ENCODE results near the gene HCST.
"Not testable (repeated sequence)": the region's sequence is repeated elsewhere in the genome, so short reads cannot be mapped to it uniquely, and the experiment has no call there.

HCST gene

DNA sequence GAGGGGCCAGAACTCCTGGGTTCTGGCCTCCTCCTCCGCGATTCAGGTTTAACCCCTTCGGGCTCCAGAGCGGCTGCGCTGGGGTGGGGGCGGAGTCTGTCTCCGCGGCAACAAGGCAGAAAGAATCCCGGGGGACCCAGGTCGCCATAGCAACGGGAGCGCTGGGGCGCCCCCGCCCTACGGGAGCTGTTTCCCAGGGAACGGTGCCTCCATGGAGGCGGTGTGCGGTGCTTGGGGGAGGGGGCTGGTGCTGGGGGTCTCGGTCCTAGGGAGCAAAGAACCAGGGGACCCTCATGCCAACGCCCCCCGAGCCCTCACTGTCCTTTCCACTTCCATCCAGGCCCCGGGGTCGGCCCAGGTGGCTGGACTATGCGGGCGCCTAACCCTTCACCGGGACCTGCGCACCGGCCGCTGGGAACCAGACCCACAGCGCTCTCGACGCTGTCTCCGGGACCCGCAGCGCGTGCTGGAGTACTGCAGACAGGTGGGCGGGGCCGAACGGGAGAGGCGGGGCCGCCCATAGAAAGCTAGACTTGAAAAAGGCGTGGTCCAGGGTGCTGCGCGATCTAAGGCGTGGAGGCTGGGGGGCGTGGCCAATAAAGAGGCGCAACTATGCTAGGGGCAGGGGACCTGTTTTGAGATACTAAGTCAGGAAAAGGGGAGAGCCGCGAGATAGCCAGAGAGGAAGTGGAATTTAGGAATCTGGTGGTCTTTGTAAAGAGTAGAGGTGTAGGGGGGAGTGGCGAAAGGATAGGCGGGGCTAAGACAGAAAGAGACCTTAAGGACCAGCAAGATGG, 32.8 kb upstream of the HCST start:
- H3K4me2 ChIP-seq (ENCODE audit: low read length), result peak overlapping the region; percentile 79
- no peak overlapping the region for H2BK5ac ChIP-seq (ENCODE audit: low read depth, low read length, poor library complexity)
- H3K18ac ChIP-seq (ENCODE audit: low read length), result no peak overlapping the region
- peaks cover 2% of the 10 kb centered on the region for H3K9me3 ChIP-seq (ENCODE audit: insufficient read depth, low read depth, low read length)
- H2AFZ ChIP-seq (ENCODE audit: insufficient read depth, low read length, poor library complexity), result no peak overlapping the region
- no CpG with 5 or more reads among the region's 51 CpGs for WGBS (ENCODE audit: extremely low coverage, insufficient coverage, insufficient read length)
- no peaks in the 10 kb centered on the region for H3K79me2 ChIP-seq (ENCODE audit: control insufficient read depth, insufficient read depth, low read length, poor library complexity)
- no peak overlapping the region for H3K23ac ChIP-seq (ENCODE audit: low read length)
- H3K4me3 ChIP-seq (ENCODE audit: low read depth, low read length), result no peak overlapping the region
- no peak overlapping the region for H3K9ac ChIP-seq (ENCODE audit: low read length)
- no peak overlapping the region for H2BK12ac ChIP-seq (ENCODE audit: low read length)
- no peak overlapping the region for H3K14ac ChIP-seq (ENCODE audit: low read length)
- H4K8ac ChIP-seq (ENCODE audit: low read depth, low read length), result no peak overlapping the region
- no peak overlapping the region for H2AK5ac ChIP-seq (ENCODE audit: low read length)
- H3K27me3 ChIP-seq (ENCODE audit: insufficient read depth, low read length), result peaks cover 13% of the 10 kb centered on the region
- H2BK120ac ChIP-seq (ENCODE audit: insufficient read depth, low read length, poor library complexity), result no peak overlapping the region
- peak; percentile 94 to 95 for DNase-seq
- no peak overlapping the region for H4K12ac ChIP-seq (ENCODE audit: low read depth, low read length)
- H4K91ac ChIP-seq (ENCODE audit: low read depth, low read length), result no peak overlapping the region
- H3K4me1 ChIP-seq (ENCODE audit: control insufficient read depth in 1 of 2, insufficient read depth in 2 of 2, low read length in 2 of 2), result peaks cover 12% of the 10 kb centered on the region in 2 experiments
- H3K27ac ChIP-seq (ENCODE audit: low read depth, low read length), result no peak overlapping the region
- H3K4ac ChIP-seq (ENCODE audit: low read depth, low read length), result no peak overlapping the region
- H3K79me1 ChIP-seq (ENCODE audit: low read length), result no peaks in the 10 kb centered on the region
- no peaks in the 10 kb centered on the region for H3K36me3 ChIP-seq (ENCODE audit: control insufficient read depth in 1 of 2, insufficient read depth in 2 of 2, low read length in 2 of 2)

GRCh38 chr19:35870124-35870736, 32.1 kb upstream of the HCST start:
- peak in 1 of 2 donors; percentile 10 for DNase-seq
- H3K27me3 ChIP-seq (ENCODE audit: insufficient read depth, low read length), result peaks cover 13% of the 10 kb centered on the region
- peaks cover 12% of the 10 kb centered on the region in 2 experiments for H3K4me1 ChIP-seq (ENCODE audit: control insufficient read depth in 1 of 2, insufficient read depth in 2 of 2, low read length in 2 of 2)
- not testable (repeated sequence) for H3K4ac ChIP-seq (ENCODE audit: low read depth, low read length); H4K12ac ChIP-seq (ENCODE audit: low read depth, low read length); H3K27ac ChIP-seq (ENCODE audit: low read depth, low read length); H3K18ac ChIP-seq (ENCODE audit: low read length); H2BK120ac ChIP-seq (ENCODE audit: insufficient read depth, low read length, poor library complexity); H3K14ac ChIP-seq (ENCODE audit: low read length); H4K91ac ChIP-seq (ENCODE audit: low read depth, low read length); H4K8ac ChIP-seq (ENCODE audit: low read depth, low read length); H3K9me3 ChIP-seq (ENCODE audit: insufficient read depth, low read depth, low read length); H3K79me1 ChIP-seq (ENCODE audit: low read length); H2AFZ ChIP-seq (ENCODE audit: insufficient read depth, low read length, poor library complexity); H2BK5ac ChIP-seq (ENCODE audit: low read depth, low read length, poor library complexity); H2AK5ac ChIP-seq (ENCODE audit: low read length); H3K9ac ChIP-seq (ENCODE audit: low read length); H3K4me3 ChIP-seq (ENCODE audit: low read depth, low read length); H3K23ac ChIP-seq (ENCODE audit: low read length); H3K79me2 ChIP-seq (ENCODE audit: control insufficient read depth, insufficient read depth, low read length, poor library complexity); H2BK12ac ChIP-seq (ENCODE audit: low read length); H3K36me3 ChIP-seq (ENCODE audit: control insufficient read depth in 1 of 2, insufficient read depth in 2 of 2, low read length in 2 of 2)
- H3K4me2 ChIP-seq (ENCODE audit: low read length), result peak overlapping the region; percentile 79
- WGBS (ENCODE audit: extremely low coverage, insufficient coverage, insufficient read length), result no CpG with 5 or more reads among the region's 26 CpGs

DNA sequence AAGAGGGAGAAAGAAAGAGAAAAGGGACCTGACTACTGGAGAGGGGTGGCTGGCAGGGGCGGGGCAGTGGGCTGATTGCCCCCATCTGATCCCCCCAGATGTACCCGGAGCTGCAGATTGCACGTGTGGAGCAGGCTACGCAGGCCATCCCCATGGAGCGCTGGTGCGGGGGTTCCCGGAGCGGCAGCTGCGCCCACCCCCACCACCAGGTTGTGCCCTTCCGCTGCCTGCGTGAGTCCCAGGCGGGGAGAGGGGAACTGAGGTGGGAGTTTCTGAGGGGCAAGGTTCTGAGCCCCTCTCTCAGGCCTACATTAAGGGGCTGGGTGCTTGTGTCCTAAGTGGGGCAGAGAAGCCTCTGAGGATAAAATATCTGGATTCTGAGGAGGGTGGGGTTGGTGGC, 31.5 kb upstream of the HCST start:
- H3K4me3 ChIP-seq (ENCODE audit: low read depth, low read length), result no peak overlapping the region
- H3K18ac ChIP-seq (ENCODE audit: low read length), result no peak overlapping the region
- H3K79me1 ChIP-seq (ENCODE audit: low read length), result no peaks in the 10 kb centered on the region
- no peak overlapping the region for H2BK120ac ChIP-seq (ENCODE audit: insufficient read depth, low read length, poor library complexity)
- DNase-seq, result no peak
- peaks cover 13% of the 10 kb centered on the region for H3K27me3 ChIP-seq (ENCODE audit: insufficient read depth, low read length)
- H2AFZ ChIP-seq (ENCODE audit: insufficient read depth, low read length, poor library complexity), result no peak overlapping the region
- H3K9ac ChIP-seq (ENCODE audit: low read length), result no peak overlapping the region
- no peak overlapping the region for H3K27ac ChIP-seq (ENCODE audit: low read depth, low read length)
- no peak overlapping the region for H4K8ac ChIP-seq (ENCODE audit: low read depth, low read length)
- no CpG with 5 or more reads among the region's 12 CpGs for WGBS (ENCODE audit: extremely low coverage, insufficient coverage, insufficient read length)
- no peak overlapping the region for H2AK5ac ChIP-seq (ENCODE audit: low read length)
- no peak overlapping the region for H4K91ac ChIP-seq (ENCODE audit: low read depth, low read length)
- H3K36me3 ChIP-seq (ENCODE audit: control insufficient read depth in 1 of 2, insufficient read depth in 2 of 2, low read length in 2 of 2), result no peaks in the 10 kb centered on the region
- no peak overlapping the region for H3K4me2 ChIP-seq (ENCODE audit: low read length)
- H2BK5ac ChIP-seq (ENCODE audit: low read depth, low read length, poor library complexity), result no peak overlapping the region
- no peak overlapping the region for H3K14ac ChIP-seq (ENCODE audit: low read length)
- no peak overlapping the region for H3K23ac ChIP-seq (ENCODE audit: low read length)
- H4K12ac ChIP-seq (ENCODE audit: low read depth, low read length), result no peak overlapping the region
- H3K4me1 ChIP-seq (ENCODE audit: control insufficient read depth in 1 of 2, insufficient read depth in 2 of 2, low read length in 2 of 2), result peaks cover 12% of the 10 kb centered on the region in 2 experiments
- no peak overlapping the region for H3K4ac ChIP-seq (ENCODE audit: low read depth, low read length)
- peaks cover 2% of the 10 kb centered on the region for H3K9me3 ChIP-seq (ENCODE audit: insufficient read depth, low read depth, low read length)
- H2BK12ac ChIP-seq (ENCODE audit: low read length), result no peak overlapping the region
- no peaks in the 10 kb centered on the region for H3K79me2 ChIP-seq (ENCODE audit: control insufficient read depth, insufficient read depth, low read length, poor library complexity)

GRCh38 chr19:35871611-35872010, 30.7 kb upstream of the HCST start:
- Histone ChIP-seq H3K4me1 (ENCODE audit: control insufficient read depth in 1 of 2, insufficient read depth in 2 of 2, low read length in 2 of 2) (peaks cover 12% of the 10 kb centered on the region in 2 experiments), H3K4ac (ENCODE audit: low read depth, low read length) (no peak overlapping the region), H3K79me2 (ENCODE audit: control insufficient read depth, insufficient read depth, low read length, poor library complexity) (no peaks in the 10 kb centered on the region), H2BK12ac (ENCODE audit: low read length) (no peak overlapping the region), H2AFZ (ENCODE audit: insufficient read depth, low read length, poor library complexity) (no peak overlapping the region), H2BK5ac (ENCODE audit: low read depth, low read length, poor library complexity) (no peak overlapping the region), H3K36me3 (ENCODE audit: control insufficient read depth in 1 of 2, insufficient read depth in 2 of 2, low read length in 2 of 2) (no peaks in the 10 kb centered on the region), H3K18ac (ENCODE audit: low read length) (no peak overlapping the region), H3K27ac (ENCODE audit: low read depth, low read length) (no peak overlapping the region), H4K12ac (ENCODE audit: low read depth, low read length) (no peak overlapping the region), H3K27me3 (ENCODE audit: insufficient read depth, low read length) (peaks cover 13% of the 10 kb centered on the region), H3K14ac (ENCODE audit: low read length) (no peak overlapping the region), H3K79me1 (ENCODE audit: low read length) (no peaks in the 10 kb centered on the region), H2BK120ac (ENCODE audit: insufficient read depth, low read length, poor library complexity) (no peak overlapping the region), H3K4me3 (ENCODE audit: low read depth, low read length) (no peak overlapping the region), H2AK5ac (ENCODE audit: low read length) (no peak overlapping the region), H3K23ac (ENCODE audit: low read length) (no peak overlapping the region), H4K91ac (ENCODE audit: low read depth, low read length) (no peak overlapping the region), H4K8ac (ENCODE audit: low read depth, low read length) (no peak overlapping the region), H3K9me3 (ENCODE audit: insufficient read depth, low read depth, low read length) (peaks cover 2% of the 10 kb centered on the region), H3K4me2 (ENCODE audit: low read length) (no peak overlapping the region), H3K9ac (ENCODE audit: low read length) (no peak overlapping the region)
- WGBS (ENCODE audit: extremely low coverage, insufficient coverage, insufficient read length), result no CpG with 5 or more reads among the region's 12 CpGs
- DNase-seq, result no peak
